H1 (cell line): ENCODE measurements around the gene KRT24. TPM values are rescaled to one million over a fixed set of nuclear protein-coding genes. Genes with fewer than 3 reads are reported as not detected.

Experiments
- CHD7 ChIP-seq: fragments of 300-600 bp; sonication (generic); IDR thresholded peaks from 2 replicates; pipeline ENCODE4 v1.7.1; 2012; ENCODE audit warnings: low read length, moderate library complexity, mild to moderate bottlenecking, inconsistent platforms; ENCODE audit not compliant: insufficient replicate concordance
- CTBP2 ChIP-seq: IDR thresholded peaks from 2 replicates; pipeline ENCODE4 v1.7.0; 2011; ENCODE audit warnings: borderline replicate concordance, mild to moderate bottlenecking, moderate library complexity, mixed read lengths, low read length; ENCODE audit not compliant: insufficient read depth, insufficient read length
- CTCF ChIP-seq, 3 experiments: IDR thresholded peaks; 1 replicate in 2 of 3; 2 replicates in 1 of 3; pipeline versions ENCODE4 v1.5.1 to v1.6.1; 2011; ENCODE audit warnings: low read length in 3 of 3, mild to moderate bottlenecking in 3 of 3, inconsistent platforms in 2 of 3, low read depth in 1 of 3, moderate library complexity in 1 of 3; ENCODE audit not compliant: insufficient read depth in 1 of 3; ENCODE audit errors: control extremely low read depth in 1 of 3
- EGR1 ChIP-seq: IDR thresholded peaks from 2 replicates; pipeline ENCODE4 v1.6.1; 2011; ENCODE audit warnings: low read depth, low read length, borderline replicate concordance
- MAX ChIP-seq: IDR thresholded peaks from 2 replicates; pipeline ENCODE4 v1.6.1; 2012; ENCODE audit warnings: inconsistent platforms
- POLR2A ChIP-seq, 2 experiments: IDR thresholded peaks; 1 replicate in 1 of 2; 2 replicates in 1 of 2; pipeline ENCODE4 v1.6.1; 2011; ENCODE audit warnings: low read depth in 2 of 2, low read length in 2 of 2, mild to moderate bottlenecking in 2 of 2; ENCODE audit errors: control extremely low read depth in 1 of 2
- RFX5 ChIP-seq: IDR thresholded peaks from 2 replicates; pipeline ENCODE4 v1.6.1; 2011; ENCODE audit warnings: low read depth, low read length, improper control_type of control experiment, borderline replicate concordance
- SP2 ChIP-seq: IDR thresholded peaks from 2 replicates; pipeline ENCODE4 v1.6.1; 2012; ENCODE audit warnings: mild to moderate bottlenecking, low read length, inconsistent platforms
- SP4 ChIP-seq: IDR thresholded peaks from 2 replicates; pipeline ENCODE4 v1.6.1; 2012; ENCODE audit warnings: low read length, inconsistent platforms
- SRF ChIP-seq: IDR thresholded peaks from 2 replicates; pipeline ENCODE4 v1.6.1; 2011; ENCODE audit warnings: mild to moderate bottlenecking, low read depth, low read length, moderate library complexity
- polyA plus RNA-seq, 7 experiments: library from polyadenylated mRNA; depleted of rRNA in 3 of 7; stranded (reverse) in 5 of 7; unstranded in 2 of 7; fragments of >200 nt in 5 of 7; fragments of 200-250 nt in 2 of 7; gene quantifications; 1 replicate in 5 of 7; 2 replicates in 1 of 7; 4 replicates in 1 of 7; pipeline versions ENCODE4 v1.2.1 to v1.2.3, GENCODE V29; 2011 to 2013; ENCODE audit warnings: missing spikeins in 2 of 7, mixed read lengths in 2 of 7
- total RNA-seq: library from RNA; stranded (reverse); fragmentation: NEBNext Ultra II Directional; extraction: Animal tissue kit (Norgen Biotek cat#: 25700); gene quantifications from 2 replicates; pipeline ENCODE4 v1.2.1, GENCODE V29; 2021

The KRT24 gene
- total and polyA plus RNA-seq, 2 of the 8 experiments (the other 6 are each of a cell fraction or from before 2014, with no cell fraction given): not detected

GRCh38 chr17:40751065-40751464, 47.5 kb upstream of the KRT24 start (continued):
- TF ChIP-seq CHD7: no peak
- no peak for TF ChIP-seq EGR1
- TF ChIP-seq SRF: no peak
- no peak for TF ChIP-seq POLR2A (IDR thresholded peaks at IDR 0.05; ENCODE audit: control extremely low read depth in 1 of 2, low read depth in 2 of 2, low read length in 2 of 2)
- TF ChIP-seq MAX: no peak
- TF ChIP-seq CTBP2: no peak
- TF ChIP-seq CTCF (IDR thresholded peaks at IDR 0.05; ENCODE audit: control extremely low read depth in 1 of 3, insufficient read depth in 1 of 3, low read depth in 1 of 3, low read length in 3 of 3): no peak
- no peak for TF ChIP-seq RFX5
- TF ChIP-seq SP4: no peak
- no peak for TF ChIP-seq SP2
